Placental pericyte (primary cell): ENCODE data around the gene MVP. TPM values are rescaled to one million over a fixed set of nuclear protein-coding genes. Genes with fewer than 3 reads are reported as not detected.

Experiments
- small RNA-seq: library from RNA; depleted of rRNA; stranded (forward); fragments of <200 nt; gene quantifications from one replicate; pipeline ENCODE3, GENCODE V24; 2012; ENCODE audit warnings: low replicate concordance
- total RNA-seq: library from RNA; depleted of rRNA; stranded (reverse); fragments of >200 nt; gene quantifications from 2 replicates; pipeline ENCODE4 v1.2.3, GENCODE V29; 2012

The MVP gene
- total RNA-seq = 159 and 453 TPM in 2 replicates

DNA sequence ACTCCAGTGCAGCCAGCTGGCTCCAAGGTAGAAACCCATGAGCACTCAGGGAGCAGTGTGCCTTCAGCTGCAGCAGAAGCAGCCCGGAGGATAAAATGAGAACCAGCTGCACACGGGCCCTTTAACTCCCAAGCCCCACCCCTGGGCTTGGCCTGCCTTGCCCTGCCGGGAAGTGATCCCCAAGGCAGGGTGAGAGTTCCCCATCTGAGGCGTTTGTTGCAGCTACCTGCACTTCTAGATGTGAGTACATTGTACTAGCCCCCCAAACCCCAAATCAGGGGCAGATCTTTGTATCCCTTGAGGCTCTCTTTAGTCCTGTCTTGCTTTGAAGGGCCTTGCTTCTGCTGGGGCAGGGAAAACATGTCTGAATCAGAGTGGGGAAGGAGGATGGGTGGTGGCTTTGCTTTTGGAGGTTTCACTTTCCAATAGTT is at the start of gene MVP:
Gene MVP, plus strand, starts transcription at position 192 of the 431 bp plus-strand sequence. CDS start 10,088 bp downstream, outside the sequence.

GRCh38 chr16:29777576-29778350 is 42.5 kb upstream of the MVP start, which contains the start of gene ZG16:
TSS of gene ZG16 (plus strand) at chr16:29778256. CDS start at chr16:29779267, 1,011 bp downstream.

DNA sequence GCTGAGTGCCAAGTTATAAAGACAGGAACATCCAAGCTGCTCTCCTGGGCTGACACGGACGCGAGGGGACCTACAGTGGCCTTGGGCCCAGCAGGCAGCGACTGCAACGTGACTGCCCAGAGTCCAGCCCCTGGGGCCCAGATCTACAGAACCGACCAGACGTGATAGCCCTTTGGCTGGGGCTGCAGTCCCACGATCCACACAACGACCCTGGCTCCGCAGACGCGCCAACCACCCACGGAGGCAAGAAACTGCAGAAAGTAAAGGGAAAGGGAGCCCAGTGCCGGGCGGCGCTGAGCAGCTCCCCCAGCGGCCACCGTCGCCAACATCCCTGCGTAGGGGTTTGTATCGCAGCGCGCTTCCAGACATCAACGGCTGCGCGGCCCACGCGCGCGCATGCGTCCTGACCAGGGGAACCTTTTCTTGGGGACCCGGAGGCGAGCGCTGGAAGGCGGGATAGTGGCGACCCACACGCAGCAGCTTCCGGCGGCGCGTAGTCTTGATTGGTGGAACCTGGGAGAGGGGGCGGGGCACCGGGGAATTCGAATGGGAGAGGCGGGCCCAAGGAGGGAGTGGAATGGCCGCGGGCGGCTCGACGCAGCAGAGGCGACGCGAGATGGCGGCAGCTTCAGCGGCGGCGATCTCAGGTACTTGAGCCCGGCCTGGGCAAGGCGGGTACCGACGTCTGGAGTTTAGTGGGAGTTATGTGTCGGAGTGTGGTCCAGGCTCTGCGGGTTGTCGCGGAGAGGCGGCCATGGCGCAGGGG is 29.9 kb upstream of the MVP start, which contains the start of gene KIF22:
Gene KIF22, plus strand, starts transcription at position 569 of the 766 bp plus-strand sequence. Its CDS starts 9 bp downstream, at position 578.

GRCh38 chr16:29806099-29806579 is 14.1 kb upstream of the MVP start, which contains the start of gene MAZ:
TSS of gene MAZ (plus strand) at chr16:29806529. CDS start at chr16:29806702, 173 bp downstream.

GRCh38 chr16:29811896-29812665 is 8.2 kb upstream of the MVP start, which contains the start of gene PRRT2:
TSS of gene PRRT2 (plus strand) at chr16:29812193. CDS start at chr16:29813055, 862 bp downstream.

DNA sequence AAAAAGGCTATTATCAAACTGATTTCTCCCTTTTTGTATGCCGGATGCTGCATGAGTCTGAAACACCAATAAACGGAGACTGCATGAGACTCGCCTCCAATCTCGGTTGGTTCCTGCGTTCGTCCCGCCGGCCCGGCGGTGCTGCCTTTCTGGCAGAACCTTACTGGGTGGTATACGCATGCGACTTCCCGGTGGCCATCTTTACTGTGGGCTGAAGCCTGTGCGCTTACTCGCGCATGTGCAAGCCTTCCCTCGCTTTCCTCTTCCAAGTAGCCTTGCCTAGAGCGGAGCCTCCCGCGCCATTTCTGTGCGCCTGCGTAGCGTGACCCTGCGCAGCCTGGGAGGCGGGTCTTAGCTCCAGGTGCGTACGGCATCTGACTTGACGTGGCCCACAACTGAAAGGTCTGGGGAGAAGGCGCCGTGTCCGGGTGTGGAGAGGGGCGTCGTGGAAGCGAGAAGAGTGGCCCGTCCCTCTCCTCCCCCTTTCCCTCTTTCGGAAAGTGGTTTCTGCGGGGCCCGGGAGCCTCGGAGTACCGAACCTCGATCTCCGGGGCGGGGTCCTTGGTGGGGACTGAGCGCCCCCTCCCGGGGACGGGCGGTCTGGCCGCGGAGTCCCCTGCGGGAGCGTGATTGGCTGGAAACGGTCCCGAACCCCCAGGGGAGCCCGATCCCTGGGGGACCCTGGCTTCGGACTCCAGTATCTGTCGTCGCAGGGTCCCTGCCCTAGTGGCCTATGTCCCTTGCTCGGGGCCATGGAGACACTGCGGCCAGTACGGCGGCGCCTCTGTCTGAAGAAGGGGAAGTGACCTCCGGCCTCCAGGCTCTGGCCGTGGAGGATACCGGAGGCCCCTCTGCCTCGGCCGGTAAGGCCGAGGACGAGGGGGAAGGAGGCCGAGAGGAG is 4.2 kb upstream of the MVP start, which contains the start of gene PAGR1:
Gene PAGR1, plus strand, starts transcription at position 360 of the 901 bp plus-strand sequence. Its CDS starts 374 bp downstream, at position 734.

GRCh38 chr16:29862884-29863668 is 42.8 kb downstream of the MVP start, which contains the start of gene CDIPT:
TSS of gene CDIPT (minus strand) at chr16:29863226. CDS start at chr16:29862857, 369 bp downstream.

Small RNAs within 50 kb of the gene (small RNA-seq; reads per million reads assigned to genes)
- gene AC009133.6 = not detected
- not detected for gene AC120114.4

Other genes with a start within 250 kb of the MVP start
- not detected in 2 replicates for gene SPN, start 157.2 kb upstream of the MVP start, total RNA-seq
- 25.5 and 137 TPM in 2 replicates for gene QPRT, start 141.3 kb upstream of the MVP start, total RNA-seq
- gene C16orf54, start 74.5 kb upstream of the MVP start, total RNA-seq = not detected in 2 replicates
- not detected in 2 replicates for gene ZG16, start 42.2 kb upstream of the MVP start, total RNA-seq
- 4.6 and 94.6 TPM in 2 replicates for gene KIF22, start 29.7 kb upstream of the MVP start, total RNA-seq
- gene MAZ, start 13.9 kb upstream of the MVP start, total RNA-seq = 176 and 280 TPM in 2 replicates
- 0.44 and 3.6 TPM in 2 replicates for gene PRRT2, start 8.3 kb upstream of the MVP start, total RNA-seq
- 24.1 and 33.4 TPM in 2 replicates for gene PAGR1, start 4.3 kb upstream of the MVP start, total RNA-seq
- 89.6 and 117 TPM in 2 replicates for gene CDIPT, start 42.8 kb downstream of the MVP start, total RNA-seq
- gene SEZ6L2, start 79.1 kb downstream of the MVP start, total RNA-seq = 7.3 and 17.7 TPM in 2 replicates
- 2.3 and 9.2 TPM in 2 replicates for gene ASPHD1, start 80.0 kb downstream of the MVP start, total RNA-seq
- 13.1 and 20.5 TPM in 2 replicates for gene KCTD13, start 105.8 kb downstream of the MVP start, total RNA-seq
- 61.1 and 83.6 TPM in 2 replicates for gene TMEM219, start 141.6 kb downstream of the MVP start, total RNA-seq
- gene TAOK2, start 153.4 kb downstream of the MVP start, total RNA-seq = 47.7 and 86.2 TPM in 2 replicates
- 6.8 and 12.6 TPM in 2 replicates for gene HIRIP3, start 175.2 kb downstream of the MVP start, total RNA-seq
- gene INO80E, start 175.8 kb downstream of the MVP start, total RNA-seq = 26.7 and 54.7 TPM in 2 replicates
- 0.14 TPM in 1 of 2 replicates, not detected in the other for gene DOC2A, start 190.6 kb downstream of the MVP start, total RNA-seq
- not detected in 2 replicates for gene C16orf92, start 202.7 kb downstream of the MVP start, total RNA-seq
- gene TLCD3B, start 210.8 kb downstream of the MVP start, total RNA-seq = 0.43 TPM in 1 of 2 replicates, not detected in the other
- gene ALDOA, start 245.3 kb downstream of the MVP start, total RNA-seq = 891 and 1,194 TPM in 2 replicates